Pancreas (tissue), 10 donors: ENCODE measurements around the gene LUC7L3. TPM values are rescaled to one million over a fixed set of nuclear protein-coding genes. Genes with fewer than 3 reads are reported as not detected.

ENCODE experiments used
- ATAC-seq, 4 donors: fragments of 200-7000 bp; cut with Tn5 transposase; one replicate each; pipeline versions ENCODE4 v1.8.0 to v1.9.1; 2020; ENCODE audit warnings: mild to moderate bottlenecking in 4 of 4, moderate library complexity in 4 of 4
- DNase-seq, 6 donors: peaks; one replicate each; pipeline ENCODE4 v3.0.0-alpha.2; 2020
- FAIRE-seq: peaks from 2 replicates; lab custom pipeline; 2012; peaks lifted over from hg19 to GRCh38; lab: Jason Lieb, UNC
- H3K27ac ChIP-seq, 4 donors: fragments of 200-600 bp; sonication (generic); 1 replicate in 3 of 4; 2 replicates in 1 of 4; pipeline versions ENCODE4 v1.5.0 to v1.8.0; 2020
- H3K27me3 ChIP-seq, 4 donors: fragments of 200-600 bp; one replicate each; pipeline ENCODE4 v1.8.0; 2021
- H3K36me3 ChIP-seq, 3 donors: fragments of 200-600 bp; sonication (generic) in 1 of 3; one replicate each; pipeline versions ENCODE4 v1.5.0 to v1.8.0; 2020 to 2021
- H3K4me1 ChIP-seq, 3 donors: fragments of 200-600 bp; one replicate each; pipeline ENCODE4 v1.8.0; 2021
- H3K4me3 ChIP-seq, 4 donors: fragments of 200-600 bp; sonication (generic) in 2 of 4; one replicate each; pipeline versions ENCODE4 v1.5.0 to v1.8.0; 2020 to 2021
- H3K9me3 ChIP-seq, 4 donors: fragments of 200-600 bp; one replicate each; pipeline ENCODE4 v1.8.0; 2021
- CTCF ChIP-seq, 4 donors: fragments of 200-600 bp; sonication (generic) in 3 of 4; IDR thresholded peaks; one replicate each; pipeline versions ENCODE4 v1.5.0 to v1.8.0; 2021; ENCODE audit warnings: antibody characterized with exemption in 4 of 4
- WGBS, 2 donors: extraction: QIAGEN DNeasy Blood & Tissue Kit; methylation state at CpG; one replicate each; pipeline ENCODE4 v1.1.7; 2013; 5-methylcytosine and 5-hydroxymethylcytosine counted together
- intact Hi-C, 3 donors: fragments of 100-400 bp; cut with DNase I; formaldehyde crosslinking; loops; one replicate each; pipeline versions ENCODE4 v1.11.1 to v1.14.2; 2022
- polyA plus RNA-seq, 2 donors: library from polyadenylated mRNA; stranded (reverse); fragments of 200-250 nt; gene quantifications; one replicate each; pipeline ENCODE4 v1.2.3, GENCODE V29; 2013
- total RNA-seq, 6 donors: library from RNA; stranded (reverse); fragmentation: NEBNext Ultra II Directional in 4 of 6; extraction: Animal tissue kit (Norgen Biotek cat#: 25700) in 4 of 6; gene quantifications; one replicate each; pipeline versions ENCODE4 v1.2.1 to v1.2.4, GENCODE V29; 2021 to 2023
- donor health status: healthy with polysubstance abuse.
- donor health status: DM: no; HTN: no; CAD: no; lungs with moderate emphysema.
- donor health status: DM: no; HTN: no; CAD: no.
- donor health status: control.
- donor health status: control.
- donor health status: Bipolar disorder and iron deficiency.
- donor health status: DM: yes; HTN: yes; CAD: no.
- donor health status: DM: no; HTN: no; CAD: no.
- donor health status: DM: no; HTN: no; CAD: no.
- donor health status: DM: yes; HTN: yes; CAD: no.

LUC7L3 gene
- total and polyA plus RNA-seq, 8 donors: 42.7 to 210 (median 63.4) TPM

- no peak for TF ChIP-seq CTCF (IDR thresholded peaks at IDR 0.05)
- no peak overlapping the region for H3K27ac ChIP-seq
- H3K9me3 ChIP-seq: no peaks in the 10 kb centered on the region
- no peaks in the 10 kb centered on the region for H3K27me3 ChIP-seq
- intact Hi-C loops: no loop called here
- FAIRE-seq: no peak
- WGBS, 2 donors: 53 to 54% methylated on average over 2 of the region's 2 CpGs
- H3K4me3 ChIP-seq: no peak overlapping the region
- no peak for DNase-seq
- H3K36me3 ChIP-seq: peaks cover 7 to 41% (median 20%) of the 10 kb centered on the region in 3 donors
- peaks cover 10 to 21% (median 14%) of the 10 kb centered on the region in 3 donors for H3K4me1 ChIP-seq
- no peak for ATAC-seq
These were observed 35.1 kb downstream of the LUC7L3 start for GRCh38 chr17:50754521-50754920.

GRCh38 chr17:50758524-50758923 is 39.1 kb downstream of the LUC7L3 start:
- Histone ChIP-seq H3K9me3 (no peaks in the 10 kb centered on the region), H3K27ac (no peak overlapping the region), H3K36me3 (peaks cover 0 to 6% (median 2%) of the 10 kb centered on the region in 3 donors), H3K4me1 (peaks cover 10 to 21% (median 14%) of the 10 kb centered on the region in 3 donors), H3K27me3 (no peaks in the 10 kb centered on the region), H3K4me3 (no peak overlapping the region)
- 48 to 58% methylated on average over 5 of the region's 5 CpGs for WGBS, 2 donors
- DNase-seq (no peak), ATAC-seq (no peak), FAIRE-seq (no peak)
- TF ChIP-seq CTCF (IDR thresholded peaks at IDR 0.05): no peak
- intact Hi-C loops: no loop called here

- intact Hi-C loops: no loop called here
- DNase-seq (no peak), FAIRE-seq (no peak), ATAC-seq (no peak)
- Histone ChIP-seq H3K27ac (no peak overlapping the region), H3K27me3 (no peaks in the 10 kb centered on the region), H3K4me3 (no peak overlapping the region), H3K36me3 (peaks cover 0 to 6% (median 0%) of the 10 kb centered on the region in 3 donors), H3K4me1 (peaks cover 10 to 21% (median 14%) of the 10 kb centered on the region in 3 donors), H3K9me3 (no peaks in the 10 kb centered on the region)
- 41 to 50% methylated on average over 9 of the region's 9 CpGs for WGBS, 2 donors
- TF ChIP-seq CTCF (IDR thresholded peaks at IDR 0.05): no peak
These were observed 39.7 kb downstream of the LUC7L3 start for GRCh38 chr17:50758989-50759544.

GRCh38 chr17:50762177-50762576 is 42.8 kb downstream of the LUC7L3 start:
- 91 to 99% methylated on average over 2 of the region's 2 CpGs for WGBS, 2 donors
- intact Hi-C loops: no loop called here

More at GRCh38 chr17:50762177-50762576, 42.8 kb downstream of the LUC7L3 start:
- Histone ChIP-seq H3K27me3 (no peaks in the 10 kb centered on the region), H3K4me1 (peaks cover 5 to 20% (median 11%) of the 10 kb centered on the region in 3 donors), H3K27ac (no peak overlapping the region), H3K4me3 (no peak overlapping the region), H3K36me3 (no peaks in the 10 kb centered on the region), H3K9me3 (no peaks in the 10 kb centered on the region)
- no peak for ATAC-seq
- no peak for TF ChIP-seq CTCF (IDR thresholded peaks at IDR 0.05)
- FAIRE-seq: no peak
- DNase-seq: no peak
